Measurements from ENCODE around the gene SNAP47.

DNA sequence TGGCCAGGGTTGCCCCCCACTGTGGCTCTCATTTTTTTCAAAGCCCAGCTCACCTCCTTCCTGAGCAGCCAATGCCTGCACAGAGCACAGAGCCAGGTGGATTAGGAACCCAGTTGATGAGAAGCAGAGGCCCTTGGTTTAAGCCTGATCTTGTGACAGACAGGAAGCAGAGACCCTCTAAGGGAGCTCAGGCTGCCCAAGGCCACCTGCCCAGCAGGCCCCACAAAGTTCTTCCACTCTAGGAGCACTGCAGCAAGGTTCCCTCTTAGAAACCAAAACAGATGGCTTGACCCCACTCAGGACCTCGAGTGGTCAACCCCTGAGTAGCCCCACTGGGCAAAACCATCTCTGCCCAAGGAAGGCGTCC is 54.8 kb downstream of the SNAP47 start:
- TF ChIP-seq, protein P1, sequence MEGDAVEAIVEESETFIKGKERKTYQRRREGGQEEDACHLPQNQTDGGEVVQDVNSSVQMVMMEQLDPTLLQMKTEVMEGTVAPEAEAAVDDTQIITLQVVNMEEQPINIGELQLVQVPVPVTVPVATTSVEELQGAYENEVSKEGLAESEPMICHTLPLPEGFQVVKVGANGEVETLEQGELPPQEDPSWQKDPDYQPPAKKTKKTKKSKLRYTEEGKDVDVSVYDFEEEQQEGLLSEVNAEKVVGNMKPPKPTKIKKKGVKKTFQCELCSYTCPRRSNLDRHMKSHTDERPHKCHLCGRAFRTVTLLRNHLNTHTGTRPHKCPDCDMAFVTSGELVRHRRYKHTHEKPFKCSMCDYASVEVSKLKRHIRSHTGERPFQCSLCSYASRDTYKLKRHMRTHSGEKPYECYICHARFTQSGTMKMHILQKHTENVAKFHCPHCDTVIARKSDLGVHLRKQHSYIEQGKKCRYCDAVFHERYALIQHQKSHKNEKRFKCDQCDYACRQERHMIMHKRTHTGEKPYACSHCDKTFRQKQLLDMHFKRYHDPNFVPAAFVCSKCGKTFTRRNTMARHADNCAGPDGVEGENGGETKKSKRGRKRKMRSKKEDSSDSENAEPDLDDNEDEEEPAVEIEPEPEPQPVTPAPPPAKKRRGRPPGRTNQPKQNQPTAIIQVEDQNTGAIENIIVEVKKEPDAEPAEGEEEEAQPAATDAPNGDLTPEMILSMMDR (IDR thresholded peaks at IDR 0.05; ENCODE audit: insufficient read depth, low read length, poor library complexity, severe bottlenecking): no peak
- TF ChIP-seq EZH2phosphoT487 (conservative IDR thresholded peaks at IDR 0.05; ENCODE audit: low read length): no peak
